Caco-2 (cell line): ENCODE results near the gene FOXN3. TPM values are rescaled to one million over a fixed set of nuclear protein-coding genes. Genes with fewer than 3 reads are reported as not detected.

Experiments used
- BruUV-seq: library from RNA; stranded (reverse); fragments of 400-500 nt; replicated peaks from 2 replicates; lab custom pipeline; 2021; lab: Mats Ljungman, UMichigan
- CTCF ChIA-PET: fragments of 300-600 bp; sonication (Branson Sonifier 250); formaldehyde crosslinking; loops from one replicate; lab custom pipeline; 2022; ENCODE audit warnings: antibody characterized with exemption; lab: Charles Lee
- POLR2A ChIA-PET: fragments of 300-600 bp; sonication (Branson Sonifier 250); formaldehyde crosslinking; loops from one replicate; lab custom pipeline; 2022; ENCODE audit warnings: antibody characterized with exemption; lab: Charles Lee
- DNase-seq, 2 experiments: peaks; one replicate each; pipeline versions ENCODE4 v3.0.0 to v3.0.0-alpha.2; 2020 to 2022
- H3K27me3 ChIP-seq: replicated peaks from 2 replicates; pipeline ENCODE4 v1.6.0; 2011; ENCODE audit warnings: low read length; ENCODE audit not compliant: control insufficient read depth, insufficient read depth
- H3K36me3 ChIP-seq: 2 replicates; pipeline ENCODE4 v1.5.1; 2011; ENCODE audit warnings: low read length; ENCODE audit not compliant: control insufficient read depth, insufficient read depth
- H3K4me1 ChIP-seq: fragments of 250-450 bp; sonication (Bioruptor Pico); 2 replicates; pipeline ENCODE4 v1.5.1; 2020; ENCODE audit warnings: mild to moderate bottlenecking
- H3K4me3 ChIP-seq: 2 replicates; pipeline ENCODE4 v1.5.1; 2011; ENCODE audit warnings: low read depth, mild to moderate bottlenecking, control low read depth, low read length
- H3K9me3 ChIP-seq: fragments of 250-450 bp; sonication (Bioruptor Pico); 2 replicates; pipeline ENCODE4 v1.5.1; 2020; ENCODE audit warnings: mild to moderate bottlenecking, moderate library complexity
- H3K27ac Mint-ChIP-seq: one replicate; pipeline ENCODE4 v1.8.0; 2022; ENCODE audit warnings: mixed read lengths; ENCODE audit not compliant: unreplicated experiment
- H3K27me3 Mint-ChIP-seq: one replicate; pipeline ENCODE4 v1.8.0; 2022; ENCODE audit warnings: mixed read lengths; ENCODE audit not compliant: insufficient read depth, unreplicated experiment
- H3K36me3 Mint-ChIP-seq: one replicate; pipeline ENCODE4 v1.8.0; 2022; ENCODE audit warnings: mild to moderate bottlenecking, mixed read lengths; ENCODE audit not compliant: insufficient read depth, unreplicated experiment
- H3K4me1 Mint-ChIP-seq: one replicate; pipeline ENCODE4 v1.8.0; 2022; ENCODE audit warnings: low read depth, mixed read lengths; ENCODE audit not compliant: unreplicated experiment
- H3K4me3 Mint-ChIP-seq: one replicate; pipeline ENCODE4 v1.8.0; 2022; ENCODE audit warnings: mild to moderate bottlenecking, moderate library complexity, mixed read lengths; ENCODE audit not compliant: unreplicated experiment
- H3K9me3 Mint-ChIP-seq: one replicate; pipeline ENCODE4 v1.8.0; 2022; ENCODE audit warnings: mixed read lengths; ENCODE audit not compliant: unreplicated experiment
- CTCF ChIP-seq, 2 experiments: fragments of 200-600 bp in 1 of 2; IDR thresholded peaks; 1 replicate in 1 of 2; 2 replicates in 1 of 2; pipeline versions ENCODE4 v1.5.1 to v1.8.0; 2011 to 2022; ENCODE audit warnings: antibody characterized with exemption in 1 of 2, control low read depth in 1 of 2, inconsistent platforms in 1 of 2, low read depth in 1 of 2, low read length in 1 of 2, mild to moderate bottlenecking in 1 of 2, moderate library complexity in 1 of 2; ENCODE audit not compliant: insufficient read depth in 1 of 2, severe bottlenecking in 1 of 2, unreplicated experiment in 1 of 2
- intact Hi-C: fragments of 100-400 bp; cut with micrococcal nuclease; formaldehyde crosslinking; loops from one replicate; pipeline ENCODE4 v1.10.0; 2022; ENCODE audit not compliant: unreplicated experiment
- total RNA-seq: library from RNA; stranded (reverse); gene quantifications from 2 replicates; pipeline ENCODE4 v1.2.3, GENCODE V29; 2022

Gene FOXN3
- total RNA-seq, 1 experiment from 2014 or later: 20.6 TPM

DNA sequence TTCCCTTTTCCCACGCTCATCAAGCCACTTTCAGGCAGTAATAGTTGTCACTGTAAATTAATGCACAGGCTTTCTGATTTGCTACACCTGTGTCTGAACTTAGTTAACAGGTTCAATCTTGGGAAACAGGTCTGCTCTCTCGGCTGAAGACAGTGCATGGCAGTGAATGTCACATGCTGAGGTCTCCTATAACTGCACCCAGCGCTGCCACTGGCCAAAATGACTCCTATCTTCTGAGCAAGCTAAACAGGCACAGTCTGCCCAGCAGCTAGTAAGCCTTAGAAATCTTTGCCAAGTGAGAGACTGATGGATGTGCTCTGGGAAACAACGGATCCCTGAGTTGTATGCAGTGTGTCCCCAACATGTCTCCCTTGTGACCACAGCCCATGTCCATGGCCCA lies 25.2 kb upstream of the FOXN3 start:
- Histone ChIP-seq H3K36me3 (no peaks in the 10 kb centered on the region), H3K27me3 (no peaks in the 10 kb centered on the region), H3K4me1 (no peaks in the 10 kb centered on the region), H3K4me3 (no peak overlapping the region), H3K9me3 (no peaks in the 10 kb centered on the region)
- Mint-ChIP-seq H3K9me3 (no peaks in the 10 kb centered on the region), H3K4me3 (no peak overlapping the region), H3K27me3 (no peaks in the 10 kb centered on the region), H3K27ac (no peak overlapping the region), H3K36me3 (no peaks in the 10 kb centered on the region), H3K4me1 (peaks cover 8% of the 10 kb centered on the region)
- CTCF ChIA-PET: no interaction called here
- TF ChIP-seq CTCF (IDR thresholded peaks at IDR 0.05; ENCODE audit: insufficient read depth in 1 of 2, low read depth in 1 of 2, low read length in 1 of 2, severe bottlenecking in 1 of 2, unreplicated experiment in 1 of 2): no peak
- POLR2A ChIA-PET: no interaction called here
- no peak for DNase-seq
- intact Hi-C loops: no loop called here
- no TSS peak for BruUV-seq

GRCh38 chr14:89440986-89441909 lies 24.2 kb upstream of the FOXN3 start:
- H3K27me3 ChIP-seq: no peaks in the 10 kb centered on the region
- no peaks in the 10 kb centered on the region for H3K9me3 Mint-ChIP-seq
- H3K9me3 ChIP-seq: no peaks in the 10 kb centered on the region
- H3K4me1 Mint-ChIP-seq: peaks cover 8% of the 10 kb centered on the region
- ChIA-PET POLR2A (no interaction called here), CTCF (no interaction called here)
- no peaks in the 10 kb centered on the region for H3K36me3 ChIP-seq
- no peaks in the 10 kb centered on the region for H3K36me3 Mint-ChIP-seq
- no peak overlapping the region for H3K27ac Mint-ChIP-seq
- no peaks in the 10 kb centered on the region for H3K4me1 ChIP-seq
- DNase-seq: no peak
- intact Hi-C loops: no loop called here
- no peak overlapping the region for H3K4me3 Mint-ChIP-seq
- H3K4me3 ChIP-seq: no peak overlapping the region
- BruUV-seq: no TSS peak
- TF ChIP-seq CTCF (IDR thresholded peaks at IDR 0.05; ENCODE audit: insufficient read depth in 1 of 2, low read depth in 1 of 2, low read length in 1 of 2, severe bottlenecking in 1 of 2, unreplicated experiment in 1 of 2): no peak
- no peaks in the 10 kb centered on the region for H3K27me3 Mint-ChIP-seq

GRCh38 chr14:89435892-89436656 lies 19.0 kb upstream of the FOXN3 start:
- CTCF ChIA-PET: no interaction called here
- no peaks in the 10 kb centered on the region for H3K4me1 Mint-ChIP-seq

More at GRCh38 chr14:89435892-89436656, 19.0 kb upstream of the FOXN3 start:
- H3K4me1 ChIP-seq: no peaks in the 10 kb centered on the region
- intact Hi-C loops: no loop called here
- Mint-ChIP-seq H3K27ac (no peak overlapping the region), H3K9me3 (no peaks in the 10 kb centered on the region), H3K4me3 (no peak overlapping the region), H3K36me3 (no peaks in the 10 kb centered on the region), H3K27me3 (no peaks in the 10 kb centered on the region)
- H3K9me3 ChIP-seq: no peaks in the 10 kb centered on the region
- no peak for TF ChIP-seq CTCF (IDR thresholded peaks at IDR 0.05; ENCODE audit: insufficient read depth in 1 of 2, low read depth in 1 of 2, low read length in 1 of 2, severe bottlenecking in 1 of 2, unreplicated experiment in 1 of 2)
- BruUV-seq: no TSS peak
- H3K36me3 ChIP-seq: no peaks in the 10 kb centered on the region
- POLR2A ChIA-PET: no interaction called here
- no peak for DNase-seq
- H3K27me3 ChIP-seq: no peaks in the 10 kb centered on the region
- no peak overlapping the region for H3K4me3 ChIP-seq
